DND-41 (cell line): Measurements from ENCODE around the gene TALDO1.

Experiments
- EZH2 ChIP-seq: IDR thresholded peaks from 3 replicates; pipeline ENCODE4 v1.6.1; 2012; ENCODE audit warnings: borderline replicate concordance, low read depth, mild to moderate bottlenecking, moderate library complexity, low read length, inconsistent platforms; ENCODE audit not compliant: severe bottlenecking
- TF ChIP-seq, protein P1 (sequence below): IDR thresholded peaks from 2 replicates; pipeline ENCODE4 v1.5.1; 2012; ENCODE audit warnings: borderline replicate concordance, low read length, moderate library complexity, mild to moderate bottlenecking; ENCODE audit not compliant: poor library complexity, severe bottlenecking; ENCODE audit errors: extremely low read depth

DNA sequence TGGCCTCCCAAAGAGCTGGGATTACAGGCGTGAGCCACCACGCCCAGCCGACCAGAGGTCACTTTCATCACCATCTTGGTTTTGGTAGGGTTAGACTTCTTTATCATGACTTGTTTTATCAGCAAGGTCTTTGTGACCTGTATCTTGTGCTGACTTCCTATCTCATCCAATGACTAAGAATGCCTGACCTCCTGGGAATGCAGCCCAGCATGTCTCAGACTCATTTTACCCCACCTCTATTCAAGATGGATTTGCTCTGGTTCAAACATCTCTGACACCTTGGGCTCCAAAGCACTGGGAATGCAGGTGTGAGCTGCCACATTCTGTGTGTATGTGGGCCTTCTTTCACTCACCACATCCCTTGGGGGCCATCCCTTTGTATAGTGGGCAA lies 5.1 kb upstream of the TALDO1 start:
- TF ChIP-seq, protein P1, sequence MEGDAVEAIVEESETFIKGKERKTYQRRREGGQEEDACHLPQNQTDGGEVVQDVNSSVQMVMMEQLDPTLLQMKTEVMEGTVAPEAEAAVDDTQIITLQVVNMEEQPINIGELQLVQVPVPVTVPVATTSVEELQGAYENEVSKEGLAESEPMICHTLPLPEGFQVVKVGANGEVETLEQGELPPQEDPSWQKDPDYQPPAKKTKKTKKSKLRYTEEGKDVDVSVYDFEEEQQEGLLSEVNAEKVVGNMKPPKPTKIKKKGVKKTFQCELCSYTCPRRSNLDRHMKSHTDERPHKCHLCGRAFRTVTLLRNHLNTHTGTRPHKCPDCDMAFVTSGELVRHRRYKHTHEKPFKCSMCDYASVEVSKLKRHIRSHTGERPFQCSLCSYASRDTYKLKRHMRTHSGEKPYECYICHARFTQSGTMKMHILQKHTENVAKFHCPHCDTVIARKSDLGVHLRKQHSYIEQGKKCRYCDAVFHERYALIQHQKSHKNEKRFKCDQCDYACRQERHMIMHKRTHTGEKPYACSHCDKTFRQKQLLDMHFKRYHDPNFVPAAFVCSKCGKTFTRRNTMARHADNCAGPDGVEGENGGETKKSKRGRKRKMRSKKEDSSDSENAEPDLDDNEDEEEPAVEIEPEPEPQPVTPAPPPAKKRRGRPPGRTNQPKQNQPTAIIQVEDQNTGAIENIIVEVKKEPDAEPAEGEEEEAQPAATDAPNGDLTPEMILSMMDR: no peak
- no peak for TF ChIP-seq EZH2
